SK-N-SH (cell line): ENCODE measurements around the gene CACNA1E. TPM values are rescaled to one million over a fixed set of nuclear protein-coding genes. Genes with fewer than 3 reads are reported as not detected.

Source experiments
- CTCF ChIA-PET: fragments of 300-600, 350-600 bp; formaldehyde crosslinking; extraction: SDS; loops from one replicate; lab custom pipeline; 2021; lab: Yijun Ruan, JAX
- POLR2A ChIA-PET: fragments of 350-600 bp; sonication (Branson Sonifier 250); formaldehyde crosslinking; extraction: SDS; loops from one replicate; lab custom pipeline; 2020; ENCODE audit warnings: antibody characterized with exemption, inconsistent platforms; lab: Yijun Ruan, JAX
- DNase-seq: peaks from one replicate; pipeline ENCODE4 v3.0.0; 2012
- H2AFZ ChIP-seq: fragments of 200-600 bp; sonication (generic); 2 replicates; pipeline ENCODE4 v1.8.1; 2016; ENCODE audit warnings: antibody characterized with exemption, mild to moderate bottlenecking, low read depth
- H3F3A ChIP-seq: fragments of 200-600 bp; sonication (generic); replicated peaks from 2 replicates; pipeline ENCODE3; 2016; ENCODE audit warnings: antibody characterized with exemption, mild to moderate bottlenecking; ENCODE audit not compliant: insufficient read depth
- H3K27ac ChIP-seq, 2 experiments: fragments of 200-500 bp in 1 of 2; fragments of 200-600 bp in 1 of 2; sonication (Bioruptor generic) in 1 of 2; sonication (generic), shearing (Covaris generic) in 1 of 2; 2 replicates each; pipeline versions ENCODE4 v1.5.1 to v1.6.1; 2014 to 2016; ENCODE audit warnings: low read depth in 2 of 2, inconsistent platforms in 1 of 2, low read length in 1 of 2, mild to moderate bottlenecking in 1 of 2, mixed read lengths in 1 of 2
- H3K27me3 ChIP-seq: fragments of 200-600 bp; sonication (generic), shearing (Covaris generic); 2 replicates; pipeline ENCODE4 v1.6.1; 2016; ENCODE audit warnings: mixed run types; ENCODE audit not compliant: insufficient read depth
- H3K36me3 ChIP-seq, 2 experiments: fragments of 200-500 bp in 1 of 2; fragments of 200-600 bp in 1 of 2; sonication (Bioruptor generic) in 1 of 2; sonication (generic) in 1 of 2; replicated peaks in 1 of 2; 2 replicates each; pipeline versions ENCODE3 to v1.5.1; 2014 to 2016; ENCODE audit warnings: low read length in 1 of 2, mild to moderate bottlenecking in 1 of 2; ENCODE audit not compliant: insufficient read depth in 2 of 2, control insufficient read depth in 1 of 2
- H3K4me1 ChIP-seq, 2 experiments: fragments of 200-500 bp in 1 of 2; fragments of 200-600 bp in 1 of 2; sonication (Bioruptor generic) in 1 of 2; sonication (generic), shearing (Covaris generic) in 1 of 2; 2 replicates each; pipeline versions ENCODE4 v1.5.1 to v1.6.1; 2014 to 2016; ENCODE audit warnings: low read depth in 1 of 2, low read length in 1 of 2, mixed run types in 1 of 2; ENCODE audit not compliant: insufficient read depth in 2 of 2, control insufficient read depth in 1 of 2
- H3K4me2 ChIP-seq: fragments of 200-600 bp; sonication (generic), shearing (Covaris generic); 2 replicates; pipeline ENCODE4 v1.6.1; 2017; ENCODE audit warnings: mixed run types
- H3K4me3 ChIP-seq, 2 experiments: fragments of 200-500 bp in 1 of 2; fragments of 200-600 bp in 1 of 2; sonication (Bioruptor generic) in 1 of 2; sonication (generic), shearing (Covaris generic) in 1 of 2; 2 replicates each; pipeline versions ENCODE4 v1.5.1 to v1.8.1; 2014 to 2016; ENCODE audit warnings: low read depth in 2 of 2, inconsistent platforms in 1 of 2, low read length in 1 of 2, mild to moderate bottlenecking in 1 of 2, mixed read lengths in 1 of 2, moderate library complexity in 1 of 2
- H3K79me2 ChIP-seq: fragments of 200-600 bp; sonication (generic); 2 replicates; pipeline ENCODE4 v1.8.1; 2017; ENCODE audit warnings: mild to moderate bottlenecking; ENCODE audit not compliant: insufficient read depth
- H3K9ac ChIP-seq: fragments of 200-600 bp; sonication (generic); 2 replicates; pipeline ENCODE4 v1.6.1; 2017; ENCODE audit warnings: mixed run types
- H3K9me2 ChIP-seq: fragments of 200-600 bp; sonication (generic); 2 replicates; pipeline ENCODE4 v1.6.1; 2017; ENCODE audit warnings: mixed run types
- H3K9me3 ChIP-seq: fragments of 200-600 bp; sonication (generic); 2 replicates; pipeline ENCODE4 v1.6.1; 2017; ENCODE audit warnings: mixed run types, mild to moderate bottlenecking, moderate library complexity
- H4K20me1 ChIP-seq: fragments of 200-600 bp; sonication (generic); 2 replicates; pipeline ENCODE4 v1.6.1; 2017; ENCODE audit warnings: mild to moderate bottlenecking, mixed run types; ENCODE audit not compliant: insufficient read depth
- CHD2 ChIP-seq: fragments of 150-350 bp; IDR thresholded peaks from 2 replicates; pipeline ENCODE4 v1.6.1; 2018; ENCODE audit warnings: low read length; ENCODE audit not compliant: partially characterized antibody
- EP300 ChIP-seq, 2 experiments: IDR thresholded peaks; 2 replicates each; pipeline versions ENCODE4 v1.4.0 to v1.6.1; 2012; ENCODE audit warnings: borderline replicate concordance in 1 of 2, low read depth in 1 of 2, low read length in 1 of 2
- FOSL2 ChIP-seq: IDR thresholded peaks from 2 replicates; pipeline ENCODE4 v1.4.0; 2012; ENCODE audit warnings: low read depth, mild to moderate bottlenecking, moderate library complexity, borderline replicate concordance
- FOXM1 ChIP-seq: IDR thresholded peaks from 2 replicates; pipeline ENCODE4 v1.4.0; 2012; ENCODE audit warnings: low read depth, mild to moderate bottlenecking
- MAX ChIP-seq: IDR thresholded peaks from 2 replicates; pipeline ENCODE4 v1.4.0; 2012; ENCODE audit warnings: low read depth
- PBX3 ChIP-seq: IDR thresholded peaks from 2 replicates; pipeline ENCODE4; 2012
- RAD21 ChIP-seq: IDR thresholded peaks from 2 replicates; pipeline ENCODE4 v1.6.1; 2012; ENCODE audit warnings: mild to moderate bottlenecking, low read length
- RFX5 ChIP-seq: IDR thresholded peaks from 2 replicates; pipeline ENCODE4 v1.6.1; 2012; ENCODE audit warnings: mild to moderate bottlenecking, improper control_type of control experiment, low read length
- SIN3A ChIP-seq: IDR thresholded peaks from 2 replicates; pipeline ENCODE4 v1.6.1; 2012; ENCODE audit warnings: low read depth, mild to moderate bottlenecking, low read length, moderate library complexity, borderline replicate concordance
- TAF1 ChIP-seq: IDR thresholded peaks from 2 replicates; pipeline ENCODE4 v1.6.1; 2012; ENCODE audit warnings: low read depth, mild to moderate bottlenecking, low read length, moderate library complexity, borderline replicate concordance
- USF1 ChIP-seq: IDR thresholded peaks from 2 replicates; pipeline ENCODE4 v1.4.0; 2012; ENCODE audit warnings: low read depth, borderline replicate concordance
- YY1 ChIP-seq: IDR thresholded peaks from 2 replicates; pipeline ENCODE4 v1.4.0; 2012; ENCODE audit warnings: low read depth, mild to moderate bottlenecking
- WGBS: methylation state at CpG from one replicate; pipeline ENCODE4 v1.1.6; 2017; ENCODE audit warnings: low lambda C conversion rate; 5-methylcytosine and 5-hydroxymethylcytosine counted together
- polyA plus RNA-seq, 3 experiments: library from polyadenylated mRNA; depleted of rRNA; stranded (reverse); fragments of >200 nt; gene quantifications; 2 replicates each; pipeline ENCODE4 v1.2.3, GENCODE V29; 2012

Gene CACNA1E
- polyA plus RNA-seq, 1 of the 3 experiments (the other 2 are of a cell fraction): not detected

GRCh38 chr1:181499825-181500224, 16.5 kb downstream of the CACNA1E start (continued):
- TF ChIP-seq FOSL2 (no peak), CHD2 (no peak), PBX3 (no peak), EP300 (IDR thresholded peaks at IDR 0.05; ENCODE audit: borderline replicate concordance in 1 of 2, low read depth in 1 of 2, low read length in 1 of 2) (no peak), YY1 (no peak), RFX5 (no peak)
- TF ChIP-seq, all 33 proteins: peak for 0

GRCh38 chr1:181500636-181501035, 17.3 kb downstream of the CACNA1E start:
- H3K9me2 ChIP-seq: no peaks in the 10 kb centered on the region
- no peak overlapping the region for H3K27ac ChIP-seq
- no peaks in the 10 kb centered on the region for H3K36me3 ChIP-seq
- WGBS: 0% methylated on average over 2 of the region's 2 CpGs
- H3K4me2 ChIP-seq: no peak overlapping the region
- no peaks in the 10 kb centered on the region for H3F3A ChIP-seq
- H3K4me3 ChIP-seq: no peak overlapping the region
- no peak for DNase-seq
- no peaks in the 10 kb centered on the region for H4K20me1 ChIP-seq
- POLR2A ChIA-PET: no interaction called here
- H3K27me3 ChIP-seq: no peaks in the 10 kb centered on the region
- H3K9me3 ChIP-seq: no peaks in the 10 kb centered on the region
- no peak for TF ChIP-seq EP300 (IDR thresholded peaks at IDR 0.05; ENCODE audit: borderline replicate concordance in 1 of 2, low read depth in 1 of 2, low read length in 1 of 2)
- no peak for TF ChIP-seq SIN3A
- TF ChIP-seq USF1: no peak
- TF ChIP-seq PBX3: no peak
- no peak for TF ChIP-seq RAD21
- no peak for TF ChIP-seq MAX
- no peak for TF ChIP-seq TAF1
- no peak for TF ChIP-seq FOXM1
- no peak for TF ChIP-seq FOSL2
- TF ChIP-seq, all 33 proteins: peak for 0
- no peak overlapping the region for H3K9ac ChIP-seq
- H2AFZ ChIP-seq: no peak overlapping the region
- H3K4me1 ChIP-seq: no peaks in the 10 kb centered on the region
- CTCF ChIA-PET: interaction anchor here (1.6 kb wide), 1 partner anchor 22 kb away, joined by 4 read pairs; no protein-coding TSS in a partner anchor
- no peaks in the 10 kb centered on the region for H3K79me2 ChIP-seq

GRCh38 chr1:181501612-181502011, 18.3 kb downstream of the CACNA1E start:
- Histone ChIP-seq H3K27ac (no peak overlapping the region), H3K79me2 (no peaks in the 10 kb centered on the region), H3F3A (no peaks in the 10 kb centered on the region), H4K20me1 (no peaks in the 10 kb centered on the region), H3K4me3 (no peak overlapping the region), H3K36me3 (no peaks in the 10 kb centered on the region), H3K27me3 (no peaks in the 10 kb centered on the region), H3K9me3 (no peaks in the 10 kb centered on the region), H3K9ac (no peak overlapping the region), H3K9me2 (no peaks in the 10 kb centered on the region), H3K4me2 (no peak overlapping the region), H3K4me1 (no peaks in the 10 kb centered on the region), H2AFZ (no peak overlapping the region)
- POLR2A ChIA-PET: no interaction called here
- CTCF ChIA-PET: interaction anchor here (0.9 kb wide), 1 partner anchor 553 kb away, joined by 3 read pairs; no protein-coding TSS in a partner anchor
- no peak for TF ChIP-seq YY1
- 6% methylated on average over 1 of the region's 1 CpG for WGBS
- no peak for DNase-seq
